CD4-positive, CD25-positive, alpha-beta regulatory T cell (primary cell): ENCODE results near the gene CERT1. TPM values are rescaled to one million over a fixed set of nuclear protein-coding genes. Genes with fewer than 3 reads are reported as not detected.
"Not testable (repeated sequence)": the region's sequence is repeated elsewhere in the genome, so short reads cannot be mapped to it uniquely, and the experiment has no call there.

Experiments used
- ATAC-seq, 2 donors: fragments of 150-1000 bp; cut with Tn5 transposase; one replicate each; pipeline ENCODE4 v1.10.0; 2021; ENCODE audit warnings: low read depth in 2 of 2, moderate number of reproducible peaks in 2 of 2, moderate library complexity in 1 of 2
- DNase-seq, 3 donors: peaks; one replicate each; pipeline versions ENCODE4 v3.0.0 to v3.0.0-alpha.2; 2012 to 2022; ENCODE audit warnings: mixed read lengths in 1 of 3
- H3K27ac ChIP-seq: one replicate; pipeline ENCODE4 v1.7.0; 2013; ENCODE audit warnings: mild to moderate bottlenecking, low read length; ENCODE audit not compliant: insufficient read depth, poor library complexity, severe bottlenecking
- H3K27me3 ChIP-seq: one replicate; pipeline ENCODE4 v1.7.0; 2013; ENCODE audit warnings: low read length; ENCODE audit not compliant: control insufficient read depth, insufficient read depth
- H3K36me3 ChIP-seq: one replicate; pipeline ENCODE4 v1.7.0; 2013; ENCODE audit warnings: mild to moderate bottlenecking, low read length, moderate library complexity; ENCODE audit not compliant: control insufficient read depth, insufficient read depth
- H3K4me1 ChIP-seq: 2 replicates; pipeline ENCODE4 v1.7.0; 2013; ENCODE audit warnings: mild to moderate bottlenecking, low read length; ENCODE audit not compliant: insufficient read depth, control insufficient read depth, poor library complexity, severe bottlenecking
- H3K4me3 ChIP-seq: one replicate; pipeline ENCODE4 v1.7.0; 2013; ENCODE audit warnings: low read depth, mild to moderate bottlenecking, low read length, moderate library complexity
- H3K9me3 ChIP-seq, 2 experiments: 1 replicate in 1 of 2; 2 replicates in 1 of 2; pipeline ENCODE4 v1.7.0; 2013; ENCODE audit warnings: low read length in 2 of 2, mild to moderate bottlenecking in 1 of 2, moderate library complexity in 1 of 2; ENCODE audit not compliant: control insufficient read depth in 2 of 2
- H3K27ac Mint-ChIP-seq, 3 donors: one replicate each; pipeline ENCODE4 v1.8.0; 2020 to 2022; ENCODE audit warnings: mild to moderate bottlenecking in 3 of 3, mixed read lengths in 3 of 3, moderate library complexity in 2 of 3
- H3K27me3 Mint-ChIP-seq: one replicate; pipeline ENCODE4 v1.8.0; 2022; ENCODE audit warnings: mild to moderate bottlenecking, mixed read lengths
- H3K36me3 Mint-ChIP-seq: one replicate; pipeline ENCODE4 v1.8.0; 2020; ENCODE audit warnings: mixed read lengths
- H3K4me1 Mint-ChIP-seq, 4 donors: one replicate each; pipeline ENCODE4 v1.8.0; 2020 to 2022; ENCODE audit warnings: mixed read lengths in 4 of 4, mild to moderate bottlenecking in 1 of 4
- H3K4me3 Mint-ChIP-seq, 4 donors: one replicate each; pipeline ENCODE4 v1.8.0; 2020 to 2022; ENCODE audit warnings: mild to moderate bottlenecking in 4 of 4, mixed read lengths in 4 of 4, moderate library complexity in 3 of 4
- H3K9me3 Mint-ChIP-seq, 7 donors: one replicate each; pipeline ENCODE4 v1.8.0; 2020 to 2022; ENCODE audit warnings: mixed read lengths in 7 of 7, mild to moderate bottlenecking in 3 of 7, moderate library complexity in 2 of 7
- polyA plus RNA-seq, 4 donors: library from polyadenylated mRNA; unstranded; fragments of 300-500 nt; fragmentation: Illumina TruSeq; gene quantifications; one replicate each; pipeline ENCODE4 v1.2.3, GENCODE V29; 2021
- total RNA-seq: library from RNA; stranded (reverse); gene quantifications from one replicate; pipeline ENCODE4 v1.2.3, GENCODE V29; 2022

The CERT1 gene
- total and polyA plus RNA-seq, 5 donors from 2014 or later, result 19.4 to 49.9 (median 22.4) TPM

DNA sequence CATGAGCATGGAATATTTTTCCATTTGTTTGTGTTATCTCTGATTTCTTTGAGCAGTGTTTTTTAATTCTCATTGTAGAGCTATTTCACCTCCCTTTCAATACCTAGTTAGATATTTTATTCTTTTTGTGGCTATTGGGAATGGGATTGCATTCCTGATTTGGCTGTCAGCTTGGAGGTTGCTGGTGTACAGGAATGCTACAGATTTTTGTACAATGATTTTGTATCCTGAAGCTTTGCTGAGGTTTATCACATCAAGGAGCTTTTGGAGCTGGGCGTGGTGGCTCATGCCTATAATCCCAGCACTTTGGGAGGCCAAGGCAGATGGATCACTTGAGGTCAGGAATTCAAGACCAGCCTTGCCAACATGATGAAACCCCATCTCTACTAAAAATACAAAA, 22.3 kb upstream of the CERT1 start:
- not testable (repeated sequence) for H3K27me3 ChIP-seq, H3K4me3 Mint-ChIP-seq, H3K27ac ChIP-seq, H3K27me3 Mint-ChIP-seq, H3K4me3 ChIP-seq, H3K4me1 ChIP-seq, H3K27ac Mint-ChIP-seq, DNase-seq, ATAC-seq, H3K36me3 ChIP-seq
- Mint-ChIP-seq H3K4me1 (peaks cover 10 to 44% (median 33%) of the 10 kb centered on the region in 4 donors), H3K36me3 (peaks cover 33% of the 10 kb centered on the region), H3K9me3 (peaks cover 0 to 14% (median 4%) of the 10 kb centered on the region in 7 donors)
- peaks cover 8 to 12% of the 10 kb centered on the region in 2 experiments for H3K9me3 ChIP-seq

DNA sequence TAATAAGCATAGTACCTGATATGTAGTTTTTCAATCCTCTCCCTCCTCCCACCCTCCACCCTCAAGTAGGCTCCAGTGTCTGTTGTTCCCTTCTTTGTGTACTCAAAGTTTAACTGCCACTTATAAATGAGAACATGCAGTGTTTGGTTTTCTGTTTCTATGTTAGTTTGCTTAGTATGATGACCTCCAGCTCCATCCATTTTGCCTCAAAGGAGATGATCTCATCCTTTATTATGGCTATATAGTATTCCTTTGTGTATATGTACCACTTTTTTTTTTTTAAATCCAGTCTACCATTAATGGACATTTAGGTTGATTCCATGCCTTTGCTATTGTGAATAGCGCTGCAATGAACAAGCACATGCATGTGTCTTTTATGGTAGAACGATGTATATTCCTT, 20.8 kb upstream of the CERT1 start:
- Mint-ChIP-seq H3K9me3 (peaks cover 0 to 14% (median 4%) of the 10 kb centered on the region in 7 donors), H3K27ac (no peak overlapping the region), H3K36me3 (peaks cover 33% of the 10 kb centered on the region), H3K4me3 (no peak overlapping the region), H3K4me1 (peaks cover 5 to 40% (median 28%) of the 10 kb centered on the region in 4 donors), H3K27me3 (no peaks in the 10 kb centered on the region)
- DNase-seq (no peak), ATAC-seq (no peak)
- H3K27me3 ChIP-seq, result no peaks in the 10 kb centered on the region
- H3K27ac ChIP-seq, result no peak overlapping the region
- H3K9me3 ChIP-seq, result peaks cover 8 to 12% of the 10 kb centered on the region in 2 experiments
- H3K4me3 ChIP-seq, result no peak overlapping the region
- peaks cover 6% of the 10 kb centered on the region for H3K36me3 ChIP-seq
- no peaks in the 10 kb centered on the region for H3K4me1 ChIP-seq

DNA sequence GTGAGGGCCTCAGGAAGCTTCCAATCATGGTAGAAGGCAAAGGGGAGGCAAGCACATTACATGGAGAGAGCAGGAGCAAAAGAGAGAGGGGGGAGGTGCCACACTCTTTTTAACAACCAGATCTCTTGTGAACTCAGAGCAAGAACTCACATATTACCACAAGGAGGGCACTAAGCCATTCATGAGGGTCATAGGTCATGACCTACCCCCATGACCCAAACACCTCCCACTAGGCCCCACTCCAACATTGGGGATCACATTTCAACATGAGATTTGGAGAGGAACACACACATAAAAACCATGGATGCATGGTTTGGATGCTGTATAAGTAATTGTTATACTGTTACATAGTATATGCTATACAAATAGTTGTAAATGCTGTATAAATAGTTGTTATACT, 17.8 kb upstream of the CERT1 start:
- H3K36me3 ChIP-seq, result peaks cover 6% of the 10 kb centered on the region
- Mint-ChIP-seq H3K4me1 (peaks cover 19 to 37% (median 33%) of the 10 kb centered on the region in 4 donors), H3K36me3 (peaks cover 14% of the 10 kb centered on the region), H3K4me3 (no peak overlapping the region), H3K9me3 (peaks cover 0 to 4% (median 0%) of the 10 kb centered on the region in 7 donors), H3K27me3 (no peaks in the 10 kb centered on the region), H3K27ac (peak overlapping the region in 2 of 3 donors; percentile 11 to 91)
- no peak overlapping the region for H3K27ac ChIP-seq
- H3K4me3 ChIP-seq, result no peak overlapping the region
- H3K27me3 ChIP-seq, result no peaks in the 10 kb centered on the region
- peaks cover 7% of the 10 kb centered on the region for H3K4me1 ChIP-seq
- peaks cover 0 to 3% of the 10 kb centered on the region in 2 experiments for H3K9me3 ChIP-seq
- no peak for DNase-seq
- ATAC-seq, result no peak

DNA sequence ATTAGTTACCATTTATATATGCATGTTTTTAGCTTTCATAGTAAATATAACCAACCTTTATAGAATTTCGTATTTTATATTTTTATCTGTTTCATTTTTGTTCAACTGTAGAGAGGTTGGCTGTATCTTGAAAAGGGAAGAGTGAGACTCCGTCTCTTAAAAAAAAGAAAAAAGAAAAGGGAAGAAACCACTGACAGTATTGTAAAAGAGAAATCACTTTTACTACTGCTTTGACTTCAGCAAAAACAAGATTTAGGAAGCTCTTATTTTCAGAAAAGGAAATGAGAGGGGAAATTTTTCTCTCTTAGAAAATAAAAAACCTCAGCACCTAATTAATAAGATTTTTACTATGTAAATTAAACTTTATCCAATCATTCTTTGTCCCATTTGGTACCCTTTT, 14.6 kb upstream of the CERT1 start:
- ATAC-seq (no peak), DNase-seq (no peak)
- Mint-ChIP-seq H3K27me3 (no peaks in the 10 kb centered on the region), H3K4me3 (peak overlapping the region in 1 of 4 donors; percentile 0), H3K4me1 (peaks cover 27 to 42% (median 35%) of the 10 kb centered on the region in 4 donors), H3K9me3 (peaks cover 0 to 10% (median 0%) of the 10 kb centered on the region in 7 donors), H3K27ac (peak overlapping the region in 1 of 3 donors; percentile 38), H3K36me3 (peaks cover 8% of the 10 kb centered on the region)
- H3K9me3 ChIP-seq, result peaks cover 3 to 11% of the 10 kb centered on the region in 2 experiments
- H3K4me3 ChIP-seq, result peak overlapping the region; percentile 22
- H3K27ac ChIP-seq, result no peak overlapping the region
- H3K4me1 ChIP-seq, result peaks cover 11% of the 10 kb centered on the region
- H3K36me3 ChIP-seq, result peaks cover 12% of the 10 kb centered on the region
- H3K27me3 ChIP-seq, result no peaks in the 10 kb centered on the region

DNA sequence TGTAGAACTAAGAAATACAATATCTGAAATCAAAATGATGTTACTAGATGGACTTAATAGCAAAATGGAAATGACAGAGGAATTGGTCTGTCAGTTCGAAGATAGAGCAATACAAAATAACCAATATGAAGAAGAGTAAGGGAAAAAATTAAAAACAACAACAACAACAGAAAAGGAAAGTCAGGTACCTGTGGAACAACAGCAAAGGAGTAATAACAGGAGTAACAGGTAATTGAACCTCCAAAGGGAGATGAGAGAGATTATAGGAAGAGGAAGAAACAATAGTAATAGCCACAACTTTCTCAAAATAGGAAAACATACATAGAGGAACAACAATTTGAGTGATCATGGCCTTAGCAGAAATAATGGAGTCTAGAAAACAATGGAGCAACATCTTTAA, 13.9 kb upstream of the CERT1 start:
- H3K27me3 Mint-ChIP-seq, result no peaks in the 10 kb centered on the region
- H3K27ac Mint-ChIP-seq, result peak overlapping the region in 2 of 3 donors; percentile 28 to 38
- peaks cover 15% of the 10 kb centered on the region for H3K36me3 Mint-ChIP-seq
- no peak overlapping the region for H3K27ac ChIP-seq
- H3K4me3 Mint-ChIP-seq, result peak overlapping the region in 3 of 4 donors; percentile 0 to 70 (median 39)
- peaks cover 10 to 19% of the 10 kb centered on the region in 2 experiments for H3K9me3 ChIP-seq
- H3K36me3 ChIP-seq, result peaks cover 19% of the 10 kb centered on the region
- ATAC-seq, result no peak
- peaks cover 0 to 17% (median 0%) of the 10 kb centered on the region in 7 donors for H3K9me3 Mint-ChIP-seq
- H3K4me1 Mint-ChIP-seq, result peaks cover 27 to 42% (median 35%) of the 10 kb centered on the region in 4 donors
- peak overlapping the region; percentile 35 for H3K4me3 ChIP-seq
- H3K4me1 ChIP-seq, result peaks cover 11% of the 10 kb centered on the region
- DNase-seq, result no peak
- no peaks in the 10 kb centered on the region for H3K27me3 ChIP-seq

DNA sequence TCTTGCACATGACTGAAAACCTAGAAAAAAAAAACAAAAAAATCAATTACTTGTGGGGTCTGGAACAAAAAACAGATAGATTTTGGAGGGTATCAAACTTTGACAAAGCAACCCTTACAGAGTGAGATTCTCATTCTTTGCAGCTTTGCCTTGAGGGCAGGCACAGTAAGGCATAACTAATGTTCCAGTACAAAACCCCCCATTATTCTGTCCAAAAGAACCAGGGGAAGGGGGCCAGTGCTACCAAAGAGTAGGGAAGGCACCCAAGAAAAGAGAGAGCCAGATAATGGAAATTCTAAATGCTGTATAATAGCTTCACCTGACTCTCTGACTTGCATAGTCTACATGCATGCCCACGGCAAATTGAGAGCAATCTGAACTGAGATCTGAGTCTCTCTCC, 13.2 kb upstream of the CERT1 start:
- peak overlapping the region in 1 of 4 donors; percentile 0 for H3K4me3 Mint-ChIP-seq

DNA sequence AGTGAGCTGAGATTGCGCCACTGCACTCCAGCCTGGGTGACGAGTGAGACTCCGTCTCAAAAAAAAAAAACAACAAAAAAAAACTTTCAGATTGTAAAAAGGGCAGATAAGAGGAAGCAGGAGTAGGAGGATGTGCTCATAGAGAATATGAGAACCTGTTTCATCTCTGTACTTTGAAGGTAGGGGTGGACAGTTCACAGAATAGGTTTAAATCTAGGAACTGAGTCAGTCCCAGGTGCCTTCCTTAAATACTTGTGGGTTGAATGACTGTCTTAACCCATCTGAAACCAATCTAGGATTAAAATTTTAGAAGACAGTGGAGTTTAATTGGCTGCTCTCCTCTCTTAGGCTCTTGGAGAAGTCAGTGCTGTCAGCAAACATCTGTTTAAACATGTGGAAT, 12.6 kb upstream of the CERT1 start:
- peaks cover 11% of the 10 kb centered on the region for H3K4me1 ChIP-seq
- no peak overlapping the region for H3K4me3 ChIP-seq
- no peaks in the 10 kb centered on the region for H3K27me3 Mint-ChIP-seq
- no peak overlapping the region for H3K27ac ChIP-seq
- ATAC-seq, result peak; percentile 37 to 46
- H3K9me3 ChIP-seq, result peaks cover 12 to 19% of the 10 kb centered on the region in 2 experiments
- H3K4me1 Mint-ChIP-seq, result peaks cover 38 to 49% (median 41%) of the 10 kb centered on the region in 4 donors
- peaks cover 21% of the 10 kb centered on the region for H3K36me3 ChIP-seq
- H3K9me3 Mint-ChIP-seq, result peaks cover 0 to 21% (median 0%) of the 10 kb centered on the region in 7 donors
- H3K27me3 ChIP-seq, result no peaks in the 10 kb centered on the region
- H3K4me3 Mint-ChIP-seq, result peak overlapping the region in 2 of 4 donors; percentile 15 to 20
- peak overlapping the region in 2 of 3 donors; percentile 33 to 80 for H3K27ac Mint-ChIP-seq
- H3K36me3 Mint-ChIP-seq, result peaks cover 26% of the 10 kb centered on the region
- peak in 1 of 3 donors; percentile 35 for DNase-seq

More for the DNA sequence above, 13.2 kb upstream of the CERT1 start:
- Histone ChIP-seq H3K9me3 (peaks cover 12 to 19% of the 10 kb centered on the region in 2 experiments), H3K27me3 (no peaks in the 10 kb centered on the region), H3K27ac (no peak overlapping the region), H3K4me1 (peaks cover 11% of the 10 kb centered on the region), H3K36me3 (peaks cover 23% of the 10 kb centered on the region), H3K4me3 (no peak overlapping the region)
- Mint-ChIP-seq H3K4me1 (peaks cover 34 to 46% (median 37%) of the 10 kb centered on the region in 4 donors), H3K27ac (peak overlapping the region in 2 of 3 donors; percentile 33 to 80), H3K9me3 (peaks cover 0 to 21% (median 0%) of the 10 kb centered on the region in 7 donors), H3K36me3 (peaks cover 21% of the 10 kb centered on the region), H3K27me3 (no peaks in the 10 kb centered on the region)
- no peak for ATAC-seq
- no peak for DNase-seq

DNA sequence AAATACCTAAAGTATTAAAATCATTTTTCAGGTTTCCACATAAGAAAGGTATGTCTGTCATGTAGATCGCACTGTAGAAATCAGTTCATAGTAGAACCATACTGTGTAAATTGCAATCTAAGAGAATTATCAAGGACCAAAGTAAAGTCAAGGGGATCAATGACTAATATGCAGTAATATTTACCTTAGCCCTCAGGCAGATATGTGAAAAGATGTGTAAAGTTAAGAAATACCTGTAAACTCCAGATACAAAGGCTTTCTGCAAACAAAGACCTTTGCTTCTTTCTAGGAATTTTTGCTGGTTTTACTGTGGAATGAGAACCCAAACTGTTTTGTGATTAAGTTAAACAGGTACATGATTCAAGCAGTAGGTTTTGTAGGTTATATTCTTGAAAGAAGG, 11.8 kb upstream of the CERT1 start:
- peaks cover 0 to 21% (median 0%) of the 10 kb centered on the region in 7 donors for H3K9me3 Mint-ChIP-seq
- no peak overlapping the region for H3K27ac ChIP-seq
- peaks cover 41 to 54% (median 44%) of the 10 kb centered on the region in 4 donors for H3K4me1 Mint-ChIP-seq
- no peaks in the 10 kb centered on the region for H3K27me3 Mint-ChIP-seq
- H3K4me3 ChIP-seq, result no peak overlapping the region
- H3K4me1 ChIP-seq, result peaks cover 11% of the 10 kb centered on the region
- H3K9me3 ChIP-seq, result peaks cover 12 to 19% of the 10 kb centered on the region in 2 experiments
- peaks cover 17% of the 10 kb centered on the region for H3K36me3 ChIP-seq
- DNase-seq (no peak), ATAC-seq (no peak)
- H3K27ac Mint-ChIP-seq, result peak overlapping the region in 1 of 3 donors; percentile 33
- H3K36me3 Mint-ChIP-seq, result peaks cover 27% of the 10 kb centered on the region
- no peak overlapping the region for H3K4me3 Mint-ChIP-seq
- H3K27me3 ChIP-seq, result no peaks in the 10 kb centered on the region
